Lung (tissue), 12 donors: ENCODE results near the gene NOX4. TPM values are rescaled to one million over a fixed set of nuclear protein-coding genes. Genes with fewer than 3 reads are reported as not detected.

ENCODE experiments used
- ATAC-seq: fragments of 200-7000 bp; cut with Tn5 transposase; one replicate; pipeline ENCODE4 v1.9.1; 2020; ENCODE audit warnings: moderate number of reproducible peaks; ENCODE audit not compliant: insufficient read depth, low FRiP score
- DNase-seq, 3 donors: peaks; one replicate each; pipeline ENCODE4 v3.0.0-alpha.2; 2013 to 2017
- H3K27ac ChIP-seq, 2 donors: one replicate each; pipeline ENCODE4 v1.5.1; 2013; ENCODE audit warnings: mild to moderate bottlenecking in 2 of 2, moderate library complexity in 2 of 2, control low read depth in 1 of 2, inconsistent platforms in 1 of 2, low read depth in 1 of 2, low read length in 1 of 2
- H3K27me3 ChIP-seq, 3 donors: one replicate each; pipeline ENCODE4 v1.5.1; 2013; ENCODE audit warnings: low read length in 2 of 3; ENCODE audit not compliant: control insufficient read depth in 3 of 3, insufficient read depth in 3 of 3
- H3K36me3 ChIP-seq, 4 donors: one replicate each; pipeline ENCODE4 v1.5.1; 2013; ENCODE audit warnings: low read length in 4 of 4, mild to moderate bottlenecking in 1 of 4, moderate library complexity in 1 of 4; ENCODE audit not compliant: control insufficient read depth in 4 of 4, insufficient read depth in 4 of 4
- H3K4me1 ChIP-seq, 5 donors: one replicate each; pipeline ENCODE4 v1.5.1; 2013; ENCODE audit warnings: low read length in 5 of 5, mild to moderate bottlenecking in 2 of 5, moderate library complexity in 1 of 5; ENCODE audit not compliant: control insufficient read depth in 5 of 5, insufficient read depth in 5 of 5
- H3K4me3 ChIP-seq: one replicate; pipeline ENCODE4 v1.5.1; 2013; ENCODE audit warnings: mild to moderate bottlenecking, control low read depth, moderate library complexity
- H3K9ac ChIP-seq, 2 donors: one replicate each; pipeline ENCODE4 v1.5.1; 2013; ENCODE audit warnings: low read length in 2 of 2, control low read depth in 1 of 2; ENCODE audit not compliant: insufficient read depth in 1 of 2
- H3K9me3 ChIP-seq, 4 donors: one replicate each; pipeline ENCODE4 v1.5.1; 2013; ENCODE audit warnings: low read length in 3 of 4, mild to moderate bottlenecking in 1 of 4, moderate library complexity in 1 of 4; ENCODE audit not compliant: control insufficient read depth in 4 of 4, insufficient read depth in 3 of 4
- CTCF ChIP-seq: IDR thresholded peaks from 2 replicates; pipeline ENCODE4 v1.5.1; 2012; ENCODE audit warnings: mild to moderate bottlenecking; ENCODE audit errors: control extremely low read depth, extremely low read depth
- WGBS, 2 donors: extraction: QIAGEN DNeasy Blood & Tissue Kit; methylation state at CpG; one replicate each; pipeline ENCODE4 v1.1.7; 2013; 5-methylcytosine and 5-hydroxymethylcytosine counted together
- polyA plus RNA-seq, 2 donors: library from polyadenylated mRNA; stranded (reverse); fragments of 200-250 nt; gene quantifications; one replicate each; pipeline ENCODE4 v1.2.1, GENCODE V29; 2013
- total RNA-seq, 2 donors: library from RNA; depleted of rRNA in 1 of 2; stranded (reverse); fragments of >200 nt in 1 of 2; gene quantifications; one replicate each; pipeline ENCODE4 v1.2.1, GENCODE V29; 2014 to 2021
- donor health status: control.
- donor health status: control.
- donor health status: Bipolar disorder and iron deficiency.
- donor health status: healthy.
- donor health status: DM: yes; HTN: yes; CAD: no.

Gene NOX4
- total and polyA plus RNA-seq, 4 donors: 0.46 to 2.3 (median 1.2) TPM

GRCh38 chr11:89521792-89522191, 30.6 kb upstream of the NOX4 start:
- Histone ChIP-seq H3K27me3 (no peaks in the 10 kb centered on the region), H3K4me3 (no peak overlapping the region), H3K4me1 (no peaks in the 10 kb centered on the region), H3K9me3 (no peaks in the 10 kb centered on the region), H3K36me3 (no peaks in the 10 kb centered on the region), H3K27ac (no peak overlapping the region), H3K9ac (no peak overlapping the region)
- WGBS, 2 donors: 73 to 86% methylated on average over 1 of the region's 1 CpG
- TF ChIP-seq CTCF: no peak
- ATAC-seq: no peak
- DNase-seq: no peak

GRCh38 chr11:89521294-89521693, 30.1 kb upstream of the NOX4 start:
- Histone ChIP-seq H3K4me1 (no peaks in the 10 kb centered on the region), H3K36me3 (no peaks in the 10 kb centered on the region), H3K27ac (no peak overlapping the region), H3K4me3 (no peak overlapping the region), H3K27me3 (no peaks in the 10 kb centered on the region), H3K9me3 (no peaks in the 10 kb centered on the region), H3K9ac (no peak overlapping the region)
- TF ChIP-seq CTCF: no peak
- no peak for ATAC-seq
- no peak for DNase-seq
- 89% methylated on average over 2 of the region's 2 CpGs for WGBS, 2 donors

GRCh38 chr11:89516496-89516895, 25.3 kb upstream of the NOX4 start:
- TF ChIP-seq CTCF: no peak
- ATAC-seq (no peak), DNase-seq (no peak)
- no peaks in the 10 kb centered on the region for H3K27me3 ChIP-seq
- no peak overlapping the region for H3K4me3 ChIP-seq
- no peaks in the 10 kb centered on the region for H3K36me3 ChIP-seq
- H3K27ac ChIP-seq: no peak overlapping the region
- H3K9ac ChIP-seq: no peak overlapping the region
- H3K9me3 ChIP-seq: no peaks in the 10 kb centered on the region
- 43 to 57% methylated on average over 2 of the region's 2 CpGs for WGBS, 2 donors
- H3K4me1 ChIP-seq: no peaks in the 10 kb centered on the region

GRCh38 chr11:89508544-89508943, 17.4 kb upstream of the NOX4 start:
- H3K9me3 ChIP-seq: no peaks in the 10 kb centered on the region
- no peak overlapping the region for H3K4me3 ChIP-seq
- no peak overlapping the region for H3K9ac ChIP-seq
- TF ChIP-seq CTCF: no peak
- WGBS, 2 donors: 87 to 91% methylated on average over 5 of the region's 5 CpGs
- H3K27me3 ChIP-seq: no peaks in the 10 kb centered on the region
- H3K27ac ChIP-seq: no peak overlapping the region
- no peaks in the 10 kb centered on the region for H3K36me3 ChIP-seq
- H3K4me1 ChIP-seq: no peaks in the 10 kb centered on the region
- DNase-seq: no peak
- ATAC-seq: no peak
